Ovary (tissue), 3 donors: ENCODE results near the gene LAMP2.

Experiments used
- CTCF ChIP-seq, 3 donors: fragments of 450-650 bp in 2 of 3; fragments of 200-600 bp in 1 of 3; IDR thresholded peaks; one replicate each; pipeline versions ENCODE4 v1.5.1 to v1.8.0; 2016 to 2022; ENCODE audit warnings: antibody characterized with exemption in 3 of 3, mild to moderate bottlenecking in 1 of 3
- EP300 ChIP-seq: sonication (generic); formaldehyde crosslinking; IDR thresholded peaks from one replicate; pipeline ENCODE4 v1.6.1; 2017; ENCODE audit warnings: antibody characterized with exemption
- POLR2A ChIP-seq: fragments of 450-650 bp; IDR thresholded peaks from one replicate; pipeline ENCODE4 v1.6.1; 2017; ENCODE audit warnings: antibody characterized with exemption, mild to moderate bottlenecking, moderate library complexity
- donor health status: DM: no; HTN: no; CAD: no.

- TF ChIP-seq CTCF (IDR thresholded peaks at IDR 0.05), result no peak
- TF ChIP-seq POLR2A, result no peak
- TF ChIP-seq EP300, result no peak
These were observed 29.2 kb downstream of the LAMP2 start for GRCh38 chrX:120439921-120440320.
